H54 (cell line): ENCODE measurements around the gene CSNK2A1.
"Not testable (repeated sequence)": the region's sequence is repeated elsewhere in the genome, so short reads cannot be mapped to it uniquely, and the experiment has no call there.

ENCODE experiments used
- DNase-seq: peaks from one replicate; pipeline ENCODE4 v3.0.0; 2011; ENCODE audit warnings: low spot score, mixed read lengths; ENCODE audit not compliant: insufficient read length
- FAIRE-seq: peaks from 3 replicates; lab custom pipeline; 2011; peaks lifted over from hg19 to GRCh38; lab: Jason Lieb, UNC
- POLR2A ChIP-seq: IDR thresholded peaks from 2 replicates; pipeline ENCODE4 v1.6.1; 2011; ENCODE audit warnings: low read depth, mild to moderate bottlenecking, low read length

CSNK2A1 gene

GRCh38 chr20:543369-544152 is at the start of gene CSNK2A1:
CSNK2A1 (minus strand) TSS chr20:543790; CDS start chr20:508551, 35,239 bp downstream.
- no peak for FAIRE-seq
- peak; percentile 86 for TF ChIP-seq POLR2A
- peak; percentile 80 for DNase-seq

GRCh38 chr20:592506-592905 is 48.9 kb upstream of the CSNK2A1 start:
- no peak for DNase-seq
- FAIRE-seq = no peak

GRCh38 chr20:591941-592340 is 48.4 kb upstream of the CSNK2A1 start:
- TF ChIP-seq POLR2A = no peak
- FAIRE-seq = no peak
- DNase-seq = no peak

More at GRCh38 chr20:592506-592905, 48.9 kb upstream of the CSNK2A1 start:
- no peak for TF ChIP-seq POLR2A

GRCh38 chr20:588932-589672 is 45.5 kb upstream of the CSNK2A1 start:
- no peak for FAIRE-seq
- no peak for TF ChIP-seq POLR2A
- DNase-seq = no peak

- FAIRE-seq = no peak
- no peak for DNase-seq
- TF ChIP-seq POLR2A = no peak
Measured at GRCh38 chr20:588476-588875, 44.9 kb upstream of the CSNK2A1 start.

GRCh38 chr20:584971-585301 is 41.3 kb upstream of the CSNK2A1 start:
- DNase-seq = no peak
- no peak for FAIRE-seq
- TF ChIP-seq POLR2A = no peak

- no peak for TF ChIP-seq POLR2A
- DNase-seq (no peak), FAIRE-seq (no peak)
Measured at GRCh38 chr20:584161-584970, 40.8 kb upstream of the CSNK2A1 start.

- FAIRE-seq (no peak), DNase-seq (no peak)
- no peak for TF ChIP-seq POLR2A
Measured at GRCh38 chr20:582204-582603, 38.6 kb upstream of the CSNK2A1 start.

GRCh38 chr20:578940-579690 is 35.5 kb upstream of the CSNK2A1 start:
- FAIRE-seq, DNase-seq: not testable (repeated sequence)

- TF ChIP-seq POLR2A = no peak
- DNase-seq = no peak
- FAIRE-seq = no peak
Measured at GRCh38 chr20:577167-577791, 33.7 kb upstream of the CSNK2A1 start.

- no peak for TF ChIP-seq POLR2A
- DNase-seq = no peak
- no peak for FAIRE-seq
Measured at GRCh38 chr20:576156-576555, 32.6 kb upstream of the CSNK2A1 start.

GRCh38 chr20:575230-575629 is 31.6 kb upstream of the CSNK2A1 start:
- FAIRE-seq = no peak
- DNase-seq = no peak
- no peak for TF ChIP-seq POLR2A
